Calu3 (cell line): Measurements from ENCODE around the gene TAPT1. TPM values are rescaled to one million over a fixed set of nuclear protein-coding genes. Genes with fewer than 3 reads are reported as not detected.

ENCODE experiments used
- BruUV-seq: library from RNA; stranded (reverse); fragments of 400-500 nt; replicated peaks from 2 replicates; lab custom pipeline; 2021; lab: Mats Ljungman, UMichigan
- CTCF ChIA-PET: fragments of 300-600 bp; sonication (Branson Sonifier 250); formaldehyde crosslinking; loops from one replicate; lab custom pipeline; 2022; ENCODE audit warnings: antibody characterized with exemption; lab: Charles Lee
- DNase-seq: peaks from one replicate; pipeline ENCODE4 v3.0.0; 2022
- H3K27ac Mint-ChIP-seq: one replicate; pipeline ENCODE4 v1.8.0; 2022; ENCODE audit warnings: mixed read lengths; ENCODE audit not compliant: unreplicated experiment
- H3K27me3 Mint-ChIP-seq: one replicate; pipeline ENCODE4 v1.8.0; 2022; ENCODE audit warnings: mixed read lengths; ENCODE audit not compliant: unreplicated experiment
- H3K36me3 Mint-ChIP-seq: one replicate; pipeline ENCODE4 v1.8.0; 2022; ENCODE audit warnings: mild to moderate bottlenecking, moderate library complexity, mixed read lengths; ENCODE audit not compliant: insufficient read depth, unreplicated experiment
- H3K4me1 Mint-ChIP-seq: one replicate; pipeline ENCODE4 v1.8.0; 2022; ENCODE audit warnings: mild to moderate bottlenecking, low read depth, mixed read lengths; ENCODE audit not compliant: unreplicated experiment
- H3K4me3 Mint-ChIP-seq: one replicate; pipeline ENCODE4 v1.8.0; 2022; ENCODE audit warnings: mild to moderate bottlenecking, low read depth, moderate library complexity, mixed read lengths; ENCODE audit not compliant: unreplicated experiment
- H3K9me3 Mint-ChIP-seq: one replicate; pipeline ENCODE4 v1.8.0; 2022; ENCODE audit warnings: low read depth, mixed read lengths; ENCODE audit not compliant: unreplicated experiment
- intact Hi-C: fragments of 100-400 bp; cut with micrococcal nuclease; formaldehyde crosslinking; loops from one replicate; pipeline ENCODE4 v1.10.0; 2022; ENCODE audit not compliant: unreplicated experiment
- total RNA-seq: library from RNA; stranded (reverse); gene quantifications from 2 replicates; pipeline ENCODE4 v1.2.3, GENCODE V29; 2022
- TF ChIP-seq, protein P1 (sequence below): fragments of 200-600 bp; IDR thresholded peaks from one replicate; pipeline ENCODE4 v1.8.0; 2022; ENCODE audit warnings: antibody characterized with exemption; ENCODE audit not compliant: unreplicated experiment

TAPT1 gene
- total RNA-seq, 1 experiment from 2014 or later: 31.5 TPM

DNA sequence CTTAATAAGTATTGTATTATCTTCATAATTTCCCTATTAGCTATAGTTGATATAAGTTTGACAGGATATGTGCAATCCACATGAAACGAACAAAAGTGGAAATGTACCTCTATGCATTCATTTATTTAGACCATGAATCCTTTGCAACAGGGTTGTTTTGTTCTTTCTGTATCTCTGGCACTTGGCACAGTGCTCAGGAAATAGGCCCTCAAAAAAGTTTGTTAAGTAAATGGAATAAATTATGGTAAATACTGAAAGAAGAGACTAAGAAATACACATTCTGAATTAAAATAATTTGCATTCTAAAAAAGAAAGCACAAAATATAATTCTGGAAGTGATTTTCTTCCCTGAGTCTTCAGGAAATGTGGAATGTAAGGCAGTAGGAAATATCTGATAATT lies 39.3 kb downstream of the TAPT1 start:
- H3K36me3 Mint-ChIP-seq: peaks cover 7% of the 10 kb centered on the region
- TF ChIP-seq, protein P1, sequence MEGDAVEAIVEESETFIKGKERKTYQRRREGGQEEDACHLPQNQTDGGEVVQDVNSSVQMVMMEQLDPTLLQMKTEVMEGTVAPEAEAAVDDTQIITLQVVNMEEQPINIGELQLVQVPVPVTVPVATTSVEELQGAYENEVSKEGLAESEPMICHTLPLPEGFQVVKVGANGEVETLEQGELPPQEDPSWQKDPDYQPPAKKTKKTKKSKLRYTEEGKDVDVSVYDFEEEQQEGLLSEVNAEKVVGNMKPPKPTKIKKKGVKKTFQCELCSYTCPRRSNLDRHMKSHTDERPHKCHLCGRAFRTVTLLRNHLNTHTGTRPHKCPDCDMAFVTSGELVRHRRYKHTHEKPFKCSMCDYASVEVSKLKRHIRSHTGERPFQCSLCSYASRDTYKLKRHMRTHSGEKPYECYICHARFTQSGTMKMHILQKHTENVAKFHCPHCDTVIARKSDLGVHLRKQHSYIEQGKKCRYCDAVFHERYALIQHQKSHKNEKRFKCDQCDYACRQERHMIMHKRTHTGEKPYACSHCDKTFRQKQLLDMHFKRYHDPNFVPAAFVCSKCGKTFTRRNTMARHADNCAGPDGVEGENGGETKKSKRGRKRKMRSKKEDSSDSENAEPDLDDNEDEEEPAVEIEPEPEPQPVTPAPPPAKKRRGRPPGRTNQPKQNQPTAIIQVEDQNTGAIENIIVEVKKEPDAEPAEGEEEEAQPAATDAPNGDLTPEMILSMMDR: no peak
- CTCF ChIA-PET: no interaction called here

GRCh38 chr4:16183604-16184003 lies 42.7 kb downstream of the TAPT1 start:
- no TSS peak for BruUV-seq
- H3K27ac Mint-ChIP-seq: no peak overlapping the region
- intact Hi-C loops: no loop called here
- no peak for DNase-seq
- no peaks in the 10 kb centered on the region for H3K27me3 Mint-ChIP-seq
- no peaks in the 10 kb centered on the region for H3K4me1 Mint-ChIP-seq
- CTCF ChIA-PET: no interaction called here
- no peak overlapping the region for H3K4me3 Mint-ChIP-seq
- peaks cover 7% of the 10 kb centered on the region for H3K36me3 Mint-ChIP-seq
- TF ChIP-seq, protein P1: no peak
- H3K9me3 Mint-ChIP-seq: no peaks in the 10 kb centered on the region

More for the DNA sequence above, 39.3 kb downstream of the TAPT1 start:
- Mint-ChIP-seq H3K4me1 (no peaks in the 10 kb centered on the region), H3K27me3 (no peaks in the 10 kb centered on the region), H3K4me3 (no peak overlapping the region), H3K27ac (no peak overlapping the region), H3K9me3 (no peaks in the 10 kb centered on the region)
- intact Hi-C loops: no loop called here
- no TSS peak for BruUV-seq
- DNase-seq: no peak

- peaks cover 5% of the 10 kb centered on the region for H3K36me3 Mint-ChIP-seq
- no TSS peak for BruUV-seq
- H3K9me3 Mint-ChIP-seq: no peaks in the 10 kb centered on the region
- no peak for DNase-seq
- no peak overlapping the region for H3K27ac Mint-ChIP-seq
- no peaks in the 10 kb centered on the region for H3K27me3 Mint-ChIP-seq
- TF ChIP-seq, protein P1: no peak
- H3K4me1 Mint-ChIP-seq: no peaks in the 10 kb centered on the region
- intact Hi-C loops: no loop called here
- no peak overlapping the region for H3K4me3 Mint-ChIP-seq
- CTCF ChIA-PET: interaction anchor here (0.6 kb wide), 1 partner anchor 711 kb away, joined by 3 read pairs; no protein-coding TSS in a partner anchor
Measured at GRCh38 chr4:16176621-16177020, 49.6 kb downstream of the TAPT1 start.

GRCh38 chr4:16171831-16172230 lies 54.4 kb downstream of the TAPT1 start:
- Mint-ChIP-seq H3K9me3 (no peaks in the 10 kb centered on the region), H3K27ac (no peak overlapping the region), H3K36me3 (peaks cover 9% of the 10 kb centered on the region), H3K27me3 (no peaks in the 10 kb centered on the region), H3K4me3 (no peak overlapping the region), H3K4me1 (no peaks in the 10 kb centered on the region)
- TF ChIP-seq, protein P1: no peak
- DNase-seq: no peak
- BruUV-seq: no TSS peak
- CTCF ChIA-PET: no interaction called here
- intact Hi-C loops: no loop called here
